Esophagus squamous epithelium (tissue), 5 donors: ENCODE results near the gene SLC27A5. TPM values are rescaled to one million over a fixed set of nuclear protein-coding genes. Genes with fewer than 3 reads are reported as not detected.

ENCODE experiments used
- DNase-seq: peaks from one replicate; lab custom pipeline; 2025; lab: John Stamatoyannopoulos, UW
- H3K27ac ChIP-seq, 4 donors: fragments of 200-600 bp; sonication (generic); one replicate each; pipeline ENCODE4 v1.5.1; 2016 to 2019; ENCODE audit warnings: mild to moderate bottlenecking in 1 of 4
- H3K27me3 ChIP-seq, 4 donors: fragments of 200-600 bp; sonication (generic); 1 replicate in 3 of 4; 2 replicates in 1 of 4; pipeline versions ENCODE4 v1.5.1 to v1.6.0; 2017 to 2021; ENCODE audit warnings: antibody characterized with exemption in 1 of 4
- H3K36me3 ChIP-seq, 3 donors: fragments of 200-600 bp; sonication (generic); one replicate each; pipeline ENCODE4 v1.5.1; 2016 to 2019
- H3K4me1 ChIP-seq, 3 donors: fragments of 200-600 bp; sonication (generic); one replicate each; pipeline ENCODE4 v1.5.1; 2017 to 2019
- H3K4me3 ChIP-seq, 4 donors: fragments of 200-600 bp; sonication (generic); 1 replicate in 3 of 4; 2 replicates in 1 of 4; pipeline ENCODE4 v1.5.1; 2016 to 2019; ENCODE audit warnings: mild to moderate bottlenecking in 2 of 4, moderate library complexity in 1 of 4
- H3K9me3 ChIP-seq, 3 donors: fragments of 200-600 bp; sonication (generic); one replicate each; pipeline ENCODE4 v1.5.1; 2016 to 2019
- POLR2A ChIP-seq, 4 donors: fragments of 450-650 bp; IDR thresholded peaks; one replicate each; pipeline ENCODE4 v1.6.1; 2017; ENCODE audit warnings: antibody characterized with exemption in 4 of 4, mild to moderate bottlenecking in 4 of 4, moderate library complexity in 3 of 4
- WGBS, 2 donors: methylation state at CpG; one replicate each; pipeline ENCODE4 v1.1.5; 2018; 5-methylcytosine and 5-hydroxymethylcytosine counted together
- intact Hi-C: fragments of 100-400 bp; cut with DNase I; formaldehyde crosslinking; loops from one replicate; pipeline ENCODE4 v1.15.0; 2022
- total RNA-seq, 4 donors: library from RNA; depleted of rRNA; stranded (reverse); fragments of >200 nt; gene quantifications; one replicate each; pipeline ENCODE4 v1.1.0, GENCODE V29; 2016
- TF ChIP-seq, protein P1 (sequence below), 6 experiments: fragments of 450-650 bp in 4 of 6; fragments of 200-600 bp in 2 of 6; sonication (generic) in 2 of 6; IDR thresholded peaks; one replicate each; pipeline ENCODE4 v1.5.1; 2016 to 2019; ENCODE audit warnings: antibody characterized with exemption in 6 of 6, mild to moderate bottlenecking in 4 of 6, moderate library complexity in 4 of 6
- donor health status: DM: yes; HTN: yes; CAD: no.

SLC27A5 gene
- total RNA-seq, 4 donors from 2014 or later = 1.9 to 5.3 (median 2.6) TPM

DNA sequence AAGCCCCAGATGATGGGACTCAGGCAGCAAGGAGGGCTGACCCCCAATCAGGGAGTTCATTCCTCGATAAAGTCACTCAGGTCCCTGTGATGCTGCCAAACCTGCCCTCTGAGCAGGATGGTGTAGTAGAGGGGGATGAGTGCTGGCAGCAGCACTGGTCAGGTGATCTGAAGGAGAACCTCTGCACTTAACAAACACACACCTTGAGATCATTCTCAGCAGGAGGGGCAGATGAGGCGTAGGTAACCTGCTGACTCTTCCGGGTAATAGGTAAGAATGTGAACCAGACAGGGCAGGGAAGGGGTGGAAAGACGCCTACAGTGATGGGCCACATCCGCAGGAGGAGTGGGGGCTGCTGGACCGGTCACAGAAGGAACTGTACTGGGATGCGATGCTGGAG is 32.5 kb downstream of the SLC27A5 start:
- Histone ChIP-seq H3K4me3 (no peak overlapping the region), H3K9me3 (no peaks in the 10 kb centered on the region), H3K27me3 (no peaks in the 10 kb centered on the region), H3K36me3 (peaks cover 3 to 40% (median 6%) of the 10 kb centered on the region in 3 donors), H3K27ac (no peak overlapping the region), H3K4me1 (peaks cover 7 to 29% (median 18%) of the 10 kb centered on the region in 3 donors)
- WGBS, 2 donors = 84 to 90% methylated on average over 4 to 6 of the region's 7 CpGs
- intact Hi-C loops = no loop called here
- no peak for TF ChIP-seq POLR2A (IDR thresholded peaks at IDR 0.05)
- TF ChIP-seq, protein P1, sequence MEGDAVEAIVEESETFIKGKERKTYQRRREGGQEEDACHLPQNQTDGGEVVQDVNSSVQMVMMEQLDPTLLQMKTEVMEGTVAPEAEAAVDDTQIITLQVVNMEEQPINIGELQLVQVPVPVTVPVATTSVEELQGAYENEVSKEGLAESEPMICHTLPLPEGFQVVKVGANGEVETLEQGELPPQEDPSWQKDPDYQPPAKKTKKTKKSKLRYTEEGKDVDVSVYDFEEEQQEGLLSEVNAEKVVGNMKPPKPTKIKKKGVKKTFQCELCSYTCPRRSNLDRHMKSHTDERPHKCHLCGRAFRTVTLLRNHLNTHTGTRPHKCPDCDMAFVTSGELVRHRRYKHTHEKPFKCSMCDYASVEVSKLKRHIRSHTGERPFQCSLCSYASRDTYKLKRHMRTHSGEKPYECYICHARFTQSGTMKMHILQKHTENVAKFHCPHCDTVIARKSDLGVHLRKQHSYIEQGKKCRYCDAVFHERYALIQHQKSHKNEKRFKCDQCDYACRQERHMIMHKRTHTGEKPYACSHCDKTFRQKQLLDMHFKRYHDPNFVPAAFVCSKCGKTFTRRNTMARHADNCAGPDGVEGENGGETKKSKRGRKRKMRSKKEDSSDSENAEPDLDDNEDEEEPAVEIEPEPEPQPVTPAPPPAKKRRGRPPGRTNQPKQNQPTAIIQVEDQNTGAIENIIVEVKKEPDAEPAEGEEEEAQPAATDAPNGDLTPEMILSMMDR (IDR thresholded peaks at IDR 0.05) = no peak
- no peak for DNase-seq

DNA sequence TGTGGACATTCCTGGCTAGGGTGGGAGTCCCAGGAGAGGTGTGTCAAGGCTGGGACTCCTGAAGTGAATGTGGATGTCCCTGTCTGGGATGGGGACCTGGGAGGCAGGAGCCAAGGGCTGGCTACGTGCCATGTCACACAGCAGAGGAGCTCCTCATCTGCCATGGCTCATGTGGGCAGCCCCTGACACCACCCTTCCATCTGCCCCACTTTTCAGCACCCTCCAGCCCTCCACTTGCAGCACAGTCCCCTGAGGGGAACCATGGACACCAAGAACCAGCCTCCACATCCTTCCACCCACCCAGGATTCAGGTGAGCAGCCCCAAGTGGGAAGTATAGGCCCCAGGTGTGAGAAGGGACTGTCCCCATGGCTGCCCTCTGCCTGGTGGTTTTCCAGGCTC is 33.9 kb downstream of the SLC27A5 start:
- H3K27me3 ChIP-seq = no peaks in the 10 kb centered on the region
- DNase-seq = no peak
- 80 to 100% methylated on average over 1 of the region's 1 CpG for WGBS, 2 donors
- peaks cover 3 to 50% (median 6%) of the 10 kb centered on the region in 3 donors for H3K36me3 ChIP-seq
- H3K4me3 ChIP-seq = no peak overlapping the region
- no peak overlapping the region for H3K27ac ChIP-seq
- intact Hi-C loops = no loop called here
- peaks cover 7 to 29% (median 18%) of the 10 kb centered on the region in 3 donors for H3K4me1 ChIP-seq
- no peaks in the 10 kb centered on the region for H3K9me3 ChIP-seq
- TF ChIP-seq, protein P1 (IDR thresholded peaks at IDR 0.05) = no peak
- TF ChIP-seq POLR2A (IDR thresholded peaks at IDR 0.05) = no peak

DNA sequence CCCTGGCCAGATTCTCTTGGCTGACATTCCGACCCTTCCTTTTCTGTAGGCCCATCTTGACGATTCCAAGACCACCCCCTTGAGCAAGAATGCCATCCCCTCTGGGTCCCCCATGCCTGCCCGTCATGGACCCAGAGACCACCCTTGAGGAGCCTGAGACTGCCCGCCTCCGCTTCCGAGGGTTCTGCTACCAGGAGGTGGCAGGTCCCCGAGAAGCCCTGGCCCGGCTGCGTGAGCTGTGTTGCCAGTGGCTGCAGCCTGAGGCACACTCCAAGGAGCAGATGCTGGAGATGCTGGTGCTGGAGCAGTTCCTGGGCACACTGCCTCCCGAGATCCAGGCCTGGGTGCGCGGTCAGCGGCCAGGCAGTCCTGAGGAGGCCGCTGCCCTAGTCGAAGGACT is 34.7 kb downstream of the SLC27A5 start:
- no peak for DNase-seq

DNA sequence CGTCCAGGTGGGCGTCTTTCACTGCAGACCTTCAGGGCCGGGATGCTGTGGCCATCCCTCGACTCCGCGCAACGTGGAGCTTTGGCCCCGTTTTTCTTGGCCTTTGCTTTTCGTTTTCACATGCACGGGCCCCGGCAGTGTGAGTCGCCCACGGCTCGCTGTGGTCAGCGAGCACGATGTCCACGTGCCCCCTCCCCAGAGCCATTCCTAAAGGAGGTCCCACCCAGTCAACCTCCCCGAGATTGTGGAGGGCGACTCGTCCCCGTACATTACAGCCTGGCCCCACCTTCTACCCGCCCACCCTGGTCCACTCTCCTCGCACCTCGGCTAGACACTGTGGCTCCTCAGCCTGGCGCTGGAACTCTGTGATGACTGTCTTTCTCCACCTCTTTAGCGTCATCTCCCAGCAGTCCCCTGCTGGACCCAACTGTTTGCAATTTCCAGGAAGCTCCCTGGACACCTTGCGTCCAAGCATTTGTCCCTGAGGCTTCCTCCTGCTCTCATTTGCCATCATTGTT is 35.2 kb downstream of the SLC27A5 start:
- peak overlapping the region; percentile 81 to 95 (median 90) for H3K27ac ChIP-seq
- H3K27me3 ChIP-seq = no peaks in the 10 kb centered on the region
- TF ChIP-seq, protein P1 (IDR thresholded peaks at IDR 0.05) = no peak
- TF ChIP-seq POLR2A (IDR thresholded peaks at IDR 0.05) = no peak
- whole genome bisulfite sequencing, 2 donors = 4 to 5% methylated on average over 14 to 18 of the region's 27 CpGs
- H3K4me3 ChIP-seq = peak overlapping the region; percentile 61 to 78 (median 69)
- no peaks in the 10 kb centered on the region for H3K9me3 ChIP-seq
- H3K4me1 ChIP-seq = peaks cover 7 to 29% (median 18%) of the 10 kb centered on the region in 3 donors
- intact Hi-C loops = no loop called here
- no peak for DNase-seq
- peaks cover 9 to 63% (median 16%) of the 10 kb centered on the region in 3 donors for H3K36me3 ChIP-seq

More for the DNA sequence above, 34.7 kb downstream of the SLC27A5 start:
- intact Hi-C loops = no loop called here
- 80 to 100% methylated on average over 1 of the region's 15 CpGs for WGBS, 2 donors
- no peak for TF ChIP-seq POLR2A (IDR thresholded peaks at IDR 0.05)
- TF ChIP-seq, protein P1 (IDR thresholded peaks at IDR 0.05) = no peak
- Histone ChIP-seq H3K4me3 (peak overlapping the region in 1 of 4 donors; percentile 78), H3K4me1 (peaks cover 7 to 29% (median 18%) of the 10 kb centered on the region in 3 donors), H3K9me3 (no peaks in the 10 kb centered on the region), H3K27me3 (no peaks in the 10 kb centered on the region), H3K36me3 (peaks cover 3 to 57% (median 11%) of the 10 kb centered on the region in 3 donors), H3K27ac (peak overlapping the region in 3 of 4 donors; percentile 90 to 95 (median 91))

DNA sequence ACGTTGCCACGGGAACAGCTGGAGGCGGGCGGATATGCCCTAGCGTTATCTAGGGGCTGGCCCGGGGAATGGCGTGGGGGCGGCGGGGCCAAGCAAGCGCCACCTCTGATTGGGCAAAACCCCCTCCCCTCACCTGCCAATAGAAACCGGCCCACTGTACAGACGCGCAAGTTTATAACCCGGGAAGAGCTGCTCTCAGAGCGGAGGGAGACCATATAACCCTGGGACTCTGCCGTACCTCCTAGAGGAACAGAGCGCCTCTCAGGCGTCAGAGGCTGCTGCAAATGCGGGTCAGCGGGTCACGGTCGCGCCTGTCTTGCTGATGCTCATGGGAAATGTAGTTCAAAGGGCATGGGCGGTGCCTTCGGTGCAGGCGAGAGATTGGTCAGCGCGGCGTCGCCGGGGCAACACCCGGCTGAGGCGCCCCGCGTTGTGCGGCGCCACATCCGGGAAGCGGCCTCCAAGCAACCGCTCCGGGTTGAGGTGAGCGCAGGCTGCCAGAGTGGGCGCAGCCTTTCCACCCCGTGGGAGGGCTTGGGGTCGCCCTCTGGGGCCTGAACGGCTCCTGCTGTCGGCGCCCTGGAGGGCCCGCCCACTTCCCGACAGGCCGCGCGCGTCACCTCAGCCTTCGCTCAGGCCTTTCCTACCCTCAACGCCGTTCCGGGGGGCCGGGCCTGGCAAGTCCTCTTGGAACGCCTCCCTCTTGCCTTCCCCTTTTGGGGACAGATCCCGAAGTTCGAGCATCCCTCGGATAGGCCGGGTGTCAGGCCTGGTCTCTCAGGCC is 35.9 kb downstream of the SLC27A5 start, which contains the start of gene ZNF446:
Gene ZNF446, plus strand, starts transcription at position 639 of the 784 bp plus-strand sequence. CDS start 867 bp downstream, outside the sequence.
- DNase-seq = peak; percentile 91
- H3K27me3 ChIP-seq = no peaks in the 10 kb centered on the region
- 1% methylated on average over 17 of the region's 64 CpGs; no CpG with 5 or more reads in 1 of the 2 donors for WGBS, 2 donors
- peak within 1 kb of the TSS; percentile 61 to 78 (median 69) for H3K4me3 ChIP-seq
- no peaks in the 10 kb centered on the region for H3K9me3 ChIP-seq
- peak within 1 kb of the TSS; percentile 81 to 95 (median 90) for H3K27ac ChIP-seq
- TF ChIP-seq, protein P1 (IDR thresholded peaks at IDR 0.05) = no peak
- peak in 2 of 4 donors; percentile 15 to 60 for TF ChIP-seq POLR2A (IDR thresholded peaks at IDR 0.05)
- H3K4me1 ChIP-seq = peaks cover 7 to 29% (median 18%) of the 10 kb centered on the region in 3 donors
- H3K36me3 ChIP-seq = peaks cover 12 to 64% (median 16%) of the 10 kb centered on the region in 3 donors
- intact Hi-C loops = no loop called here
